NCI-H526 treated with DMSO at 0.1 percent for 48 hours (cell line): ENCODE results near the gene CXCL11.
"Not testable (repeated sequence)": the region's sequence is repeated elsewhere in the genome, so short reads cannot be mapped to it uniquely, and the experiment has no call there.

ENCODE experiments used
- DNase-seq: peaks from one replicate; lab custom pipeline; 2025; lab: John Stamatoyannopoulos, UW

Gene CXCL11

DNA sequence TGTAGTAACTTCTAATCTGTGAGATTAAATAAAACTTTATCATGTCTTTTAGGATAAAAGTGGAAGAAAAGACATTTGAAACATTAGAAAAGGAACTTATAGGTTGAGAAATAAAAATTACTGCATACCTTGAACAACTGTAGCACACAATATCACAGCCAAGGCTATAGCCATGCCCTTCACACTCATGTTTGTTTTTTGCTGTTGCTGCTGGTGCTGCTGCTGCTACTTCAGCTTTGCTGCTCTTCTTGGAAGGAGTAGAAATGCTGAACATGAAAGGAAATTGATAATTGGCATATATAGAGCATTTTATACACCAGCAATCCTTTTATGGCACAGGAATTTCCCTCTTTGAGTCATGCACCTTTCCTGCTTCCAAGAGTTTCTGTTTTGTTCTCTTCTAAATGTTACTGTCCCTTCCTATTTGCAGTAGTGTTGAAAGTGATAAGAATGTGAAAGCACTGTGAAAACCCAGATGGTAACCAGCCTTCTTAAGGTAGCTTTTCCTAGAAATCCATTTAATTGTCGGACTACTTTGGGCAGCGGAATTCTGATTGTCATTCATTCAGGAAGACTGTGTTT, at the start of gene CXCL11:
CXCL11 (minus strand) TSS at position 272 of the 582 bp plus-strand sequence; CDS start at position 189, 83 bp downstream.
- DNase-seq = no peak

DNA sequence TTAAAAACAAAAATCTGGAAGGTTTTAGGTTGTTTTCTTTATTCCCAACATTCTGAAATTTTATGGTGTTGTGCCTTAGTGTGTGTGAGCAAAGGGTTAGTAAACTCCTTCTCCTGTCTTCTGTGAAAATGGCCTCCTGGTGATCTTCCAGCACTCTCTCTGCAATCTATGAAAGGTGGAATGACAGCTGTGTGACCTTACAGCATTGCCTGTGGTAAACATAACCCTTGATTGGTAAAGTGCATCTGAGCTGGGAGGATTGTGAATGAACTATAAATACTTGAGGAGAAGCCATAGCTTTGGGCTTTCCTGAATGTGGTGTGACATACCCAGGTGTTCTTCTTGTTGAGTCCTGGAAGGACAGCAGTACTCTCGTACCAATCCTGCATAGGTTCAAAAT, 48.7 kb upstream of the CXCL11 start:
- DNase-seq = no peak

DNA sequence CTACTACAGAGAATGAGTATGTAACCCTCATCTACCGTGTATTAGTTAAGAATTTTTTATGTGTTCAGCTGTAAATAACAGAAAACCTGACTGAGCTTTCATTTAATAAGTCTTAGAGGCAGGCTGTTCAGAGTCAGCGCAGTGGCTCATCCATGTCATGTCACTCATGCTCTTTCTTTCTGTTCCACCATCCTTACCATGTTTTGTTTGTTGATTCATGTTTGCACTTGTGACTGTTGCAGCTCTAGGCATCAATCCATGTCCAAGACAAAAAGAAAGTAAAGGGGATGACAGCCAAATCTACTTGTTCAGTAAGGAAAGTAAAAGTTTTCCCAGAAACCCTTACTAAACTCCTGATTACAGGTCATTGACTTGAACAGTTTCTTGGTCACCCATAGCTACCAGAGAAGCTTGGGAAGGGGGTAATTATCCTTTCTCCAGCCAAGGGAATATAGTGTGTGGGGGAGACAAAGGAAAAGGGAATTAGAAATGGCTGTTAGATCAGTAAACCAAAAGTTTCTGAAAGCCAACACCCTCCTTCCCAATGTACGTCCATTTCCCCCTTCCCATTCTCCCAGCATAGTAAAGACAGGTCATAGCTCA, 47.6 kb upstream of the CXCL11 start:
- no peak for DNase-seq

DNA sequence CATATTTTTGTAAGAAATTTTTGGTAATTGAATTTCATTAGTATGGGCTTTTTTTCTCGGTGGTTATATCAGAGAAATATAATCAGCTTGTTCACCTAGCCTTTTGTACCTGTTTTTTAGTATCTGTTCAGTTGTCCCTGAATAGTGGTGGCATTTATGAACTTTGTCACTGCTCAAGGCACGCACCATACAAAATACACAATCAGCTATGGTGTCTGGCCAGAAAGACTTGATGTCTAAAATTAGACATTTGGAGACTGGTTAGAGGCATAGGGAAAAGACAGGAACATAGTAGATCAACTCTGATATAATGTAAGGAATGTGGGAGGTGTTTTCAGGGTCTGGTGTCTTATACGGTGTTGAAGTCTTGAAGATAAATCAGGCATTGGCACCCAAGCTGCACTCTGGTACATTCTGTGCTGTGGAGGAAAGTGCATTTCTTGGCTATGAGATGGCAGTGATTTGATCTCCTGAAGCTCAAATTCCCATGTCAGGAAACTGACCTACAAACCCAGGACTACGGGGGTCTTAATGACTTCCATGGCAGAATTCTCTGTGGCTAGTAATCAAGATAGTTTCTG, 42.3 kb upstream of the CXCL11 start:
- no peak for DNase-seq

DNA sequence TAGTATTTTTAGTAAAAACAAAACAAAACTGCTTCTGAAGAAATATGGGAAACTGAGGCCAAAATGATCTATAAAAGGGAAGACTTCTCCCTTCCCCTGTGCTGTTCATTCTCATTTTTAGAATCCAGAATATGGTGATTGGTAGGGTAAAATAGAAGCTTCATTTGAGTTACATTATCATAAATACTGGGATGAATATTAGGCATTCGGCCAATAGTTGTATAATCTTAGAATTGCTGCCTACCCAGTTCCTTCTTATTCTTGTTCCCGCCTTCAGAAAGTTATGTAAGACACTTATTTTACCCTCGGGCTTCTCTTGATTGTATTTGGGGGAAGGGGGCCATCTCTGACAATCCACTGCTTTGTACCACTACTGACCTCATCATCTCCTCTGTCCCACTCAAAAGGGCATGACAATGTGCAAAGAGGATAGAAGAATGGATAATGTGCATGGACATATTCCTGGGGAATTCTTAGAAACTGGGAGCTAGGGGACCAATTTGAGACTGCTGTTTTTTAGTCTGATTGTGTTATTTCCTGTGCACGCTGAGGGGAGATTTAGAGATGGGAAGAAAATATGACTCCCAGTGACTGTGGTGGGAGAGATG, 39.2 kb upstream of the CXCL11 start:
- DNase-seq = no peak

DNA sequence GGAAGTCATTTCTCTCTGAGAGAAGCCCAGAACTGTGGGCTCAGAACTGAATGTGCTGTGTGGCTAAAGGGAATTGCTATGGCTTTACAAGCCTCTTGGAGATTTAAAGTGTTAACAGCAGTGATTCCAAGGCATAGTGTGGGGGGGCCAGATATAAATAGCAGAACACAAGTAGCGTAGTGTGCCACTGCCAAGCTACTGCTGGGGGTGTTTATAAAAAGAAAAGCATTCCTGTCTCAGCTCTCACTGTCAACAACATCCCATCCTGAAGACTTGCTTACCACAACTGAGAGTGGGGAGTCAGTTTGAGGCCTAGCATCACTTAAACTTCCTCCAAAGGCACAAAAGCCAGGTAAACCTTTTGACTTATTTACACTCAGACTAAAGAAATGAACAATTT, 38.6 kb upstream of the CXCL11 start, which contains the start of gene ART3:
ART3 (plus strand) TSS at position 242 of the 400 bp plus-strand sequence. CDS start 1,181 bp downstream, outside the sequence.
- DNase-seq = no peak

DNA sequence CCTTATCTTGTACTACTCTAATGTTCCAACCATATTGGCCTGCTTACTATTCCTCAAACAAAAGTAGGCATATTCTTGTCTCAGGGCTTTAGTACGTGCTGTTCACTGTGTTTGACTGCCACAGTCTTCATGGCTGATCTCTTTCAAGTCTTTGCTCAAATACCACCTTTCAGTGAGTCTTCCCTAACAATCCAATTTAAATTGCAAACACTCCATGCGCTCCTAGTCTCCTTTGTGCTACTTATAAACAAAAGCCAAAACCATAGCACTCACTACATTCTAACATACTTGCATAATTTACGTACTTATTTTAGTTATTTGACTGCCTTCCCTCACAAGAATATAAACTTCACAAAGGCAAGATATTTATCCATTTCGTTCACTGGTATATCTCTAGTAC, 36.9 kb upstream of the CXCL11 start:
- no peak for DNase-seq

DNA sequence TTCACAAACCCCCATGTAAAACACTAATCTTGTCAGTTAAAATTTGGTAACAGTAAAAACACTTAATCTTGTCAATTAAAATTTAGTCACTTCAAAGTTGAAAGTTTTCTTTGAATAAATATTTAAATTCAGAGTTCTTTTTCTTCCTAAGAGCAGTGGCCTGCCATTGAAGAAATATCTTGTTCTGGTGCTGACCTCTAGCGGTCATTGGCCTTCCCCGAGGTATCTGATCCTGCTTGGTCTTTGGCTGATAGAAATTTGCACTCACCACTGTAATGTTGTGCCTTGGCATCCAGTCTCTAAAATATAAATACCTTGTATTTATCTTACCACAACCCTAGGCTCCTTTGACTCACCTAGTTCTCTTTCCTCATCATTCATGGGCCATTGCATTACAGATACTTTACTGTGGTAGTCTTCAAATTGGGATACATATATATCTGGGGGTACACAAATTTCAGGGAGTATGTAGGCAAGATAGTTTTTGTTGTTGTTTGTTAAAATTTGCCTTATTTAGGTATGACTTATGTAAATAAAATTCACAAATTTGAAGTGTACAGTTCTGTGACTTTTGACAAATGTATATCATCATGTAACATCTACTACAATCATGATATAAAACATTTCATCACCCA, 31.9 kb upstream of the CXCL11 start:
- DNase-seq = peak; percentile 36

DNA sequence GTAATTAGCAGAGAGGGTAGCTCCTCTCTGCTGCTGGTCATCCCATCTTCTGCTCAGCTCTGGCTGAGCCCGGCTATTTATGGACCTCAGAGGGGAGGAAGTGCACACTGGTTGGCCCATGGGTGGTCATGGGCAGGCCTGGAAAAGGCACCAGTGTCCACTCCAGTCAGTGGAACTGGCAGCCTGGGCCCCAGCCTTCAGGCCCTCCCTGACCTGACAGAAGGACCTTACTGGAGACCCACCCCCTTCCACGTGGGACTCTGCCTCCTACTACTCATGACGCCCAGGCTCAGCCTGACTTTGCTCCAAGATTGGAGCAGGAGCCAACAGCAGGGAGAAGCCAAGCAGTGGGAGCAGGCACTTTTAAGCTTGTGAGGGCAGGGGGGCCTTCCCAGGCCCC, 30.7 kb upstream of the CXCL11 start:
- DNase-seq = no peak

DNA sequence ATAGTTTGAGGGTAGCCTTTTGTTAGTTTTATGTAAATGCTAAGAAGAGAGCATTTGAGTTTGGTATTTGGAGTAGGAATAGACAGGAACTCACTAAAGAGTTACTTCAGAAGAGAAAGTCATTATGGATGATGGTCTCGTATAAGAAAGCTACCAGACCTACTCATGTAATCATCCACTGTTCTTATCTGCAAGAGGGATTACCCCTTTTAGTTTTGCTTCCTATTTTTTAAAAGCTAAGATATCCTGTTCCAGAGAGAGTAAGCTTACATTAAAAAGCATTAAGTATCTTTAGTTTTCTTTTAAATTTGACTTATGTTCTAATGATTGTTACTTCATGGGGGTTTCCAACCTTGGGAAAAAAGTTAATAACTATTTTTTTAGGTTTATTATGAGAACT, 26.1 kb upstream of the CXCL11 start:
- no peak for DNase-seq

DNA sequence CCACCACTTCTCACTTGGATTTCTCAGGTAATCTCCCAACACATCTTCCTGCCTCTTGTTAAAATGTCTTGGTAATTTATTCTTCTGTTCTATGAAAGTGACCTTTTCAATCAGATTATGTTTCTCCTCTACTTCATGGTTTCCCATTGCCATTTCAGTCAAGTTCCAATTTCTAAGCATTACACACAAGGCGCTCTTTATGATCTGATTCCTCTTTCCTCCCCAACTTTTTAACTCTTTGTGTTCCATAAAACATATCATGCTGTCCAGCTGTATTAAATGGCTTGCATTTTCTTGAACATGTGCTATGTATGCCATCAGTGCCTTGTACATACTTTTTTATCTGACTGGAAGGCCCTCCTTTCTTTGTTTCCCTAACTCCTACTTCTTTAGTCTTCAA, 25.6 kb upstream of the CXCL11 start:
- no peak for DNase-seq

DNA sequence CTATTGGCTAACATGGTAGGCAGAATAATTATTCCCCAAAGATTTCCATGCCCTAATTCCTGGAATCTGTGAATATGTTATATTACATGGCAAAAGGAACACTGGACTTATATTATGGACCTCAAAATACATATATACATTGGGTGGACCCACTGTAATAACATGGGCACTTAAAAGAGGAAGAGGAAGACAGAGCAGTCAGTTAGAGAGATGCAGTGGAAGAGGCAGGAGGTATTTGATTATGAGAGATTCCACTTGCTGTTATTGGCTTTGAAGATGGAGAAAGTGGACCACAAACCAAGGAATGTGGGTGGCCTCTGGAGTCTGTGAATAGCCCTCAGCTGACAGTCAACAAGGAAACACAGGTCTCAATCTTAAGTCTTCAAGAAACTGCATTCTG, 24.6 kb upstream of the CXCL11 start:
- DNase-seq = no peak

DNA sequence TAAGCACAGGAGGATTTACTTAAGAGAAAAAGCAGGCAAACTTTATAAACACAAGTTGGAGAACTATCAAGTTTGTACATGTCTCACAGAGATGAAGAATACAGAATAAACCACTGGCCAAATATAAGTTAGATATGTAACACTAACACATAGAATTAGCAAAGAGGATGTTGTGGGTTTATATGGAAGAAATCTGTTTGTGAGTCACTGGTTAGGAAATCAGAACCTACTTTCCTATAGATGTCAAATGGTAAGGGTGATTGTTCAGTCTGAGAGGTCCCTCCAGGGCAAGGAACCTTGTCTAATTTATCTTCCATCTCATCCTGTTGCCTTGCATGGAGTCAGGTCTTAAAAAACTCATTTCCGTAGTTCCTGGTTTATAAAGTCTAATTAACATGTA, 23.9 kb upstream of the CXCL11 start:
- DNase-seq = no peak

DNA sequence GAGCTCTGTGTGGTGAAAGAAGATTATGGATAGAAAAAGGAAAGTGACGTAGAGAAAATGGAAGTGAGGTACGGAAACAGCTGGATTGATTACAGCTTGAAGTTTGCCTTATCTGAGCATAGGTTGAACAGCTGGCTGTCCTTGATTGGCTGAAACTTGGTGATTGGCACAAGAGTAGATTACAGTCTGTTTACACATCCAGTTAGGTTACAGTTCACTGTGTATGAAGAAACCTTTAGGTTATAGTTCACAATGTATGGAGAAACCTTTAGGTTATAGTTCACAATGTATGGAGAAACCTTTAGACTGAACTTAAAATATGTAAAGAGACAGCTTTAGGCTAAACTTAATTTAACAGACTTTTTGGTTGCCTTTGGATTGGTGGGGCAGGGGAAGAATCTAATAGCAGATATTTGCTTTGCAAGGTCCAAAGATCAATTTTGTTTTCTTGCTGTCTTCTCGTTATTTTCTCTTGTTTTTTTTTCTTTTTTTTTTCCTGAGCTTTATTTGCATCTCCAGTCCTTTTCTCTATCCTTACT, 23.1 kb upstream of the CXCL11 start:
- no peak for DNase-seq

DNA sequence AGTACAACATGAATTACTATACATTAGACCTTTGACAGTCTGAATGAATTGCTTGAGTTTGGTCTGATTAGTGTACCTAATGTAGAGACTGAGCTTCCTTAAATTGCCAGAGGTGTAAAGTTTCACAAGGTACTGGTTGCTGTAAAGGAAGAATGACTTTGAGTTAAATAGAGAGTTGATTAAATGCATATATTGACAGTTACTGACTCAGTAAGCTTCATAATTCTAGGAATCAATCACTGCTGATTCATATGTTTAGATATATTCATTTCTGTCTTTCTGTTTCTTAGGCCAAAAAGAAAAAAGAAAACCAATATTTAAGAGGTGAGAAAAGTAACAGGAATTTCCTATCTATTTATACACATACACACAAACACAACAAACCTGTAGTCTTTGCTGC, 22.4 kb upstream of the CXCL11 start:
- DNase-seq = no peak

DNA sequence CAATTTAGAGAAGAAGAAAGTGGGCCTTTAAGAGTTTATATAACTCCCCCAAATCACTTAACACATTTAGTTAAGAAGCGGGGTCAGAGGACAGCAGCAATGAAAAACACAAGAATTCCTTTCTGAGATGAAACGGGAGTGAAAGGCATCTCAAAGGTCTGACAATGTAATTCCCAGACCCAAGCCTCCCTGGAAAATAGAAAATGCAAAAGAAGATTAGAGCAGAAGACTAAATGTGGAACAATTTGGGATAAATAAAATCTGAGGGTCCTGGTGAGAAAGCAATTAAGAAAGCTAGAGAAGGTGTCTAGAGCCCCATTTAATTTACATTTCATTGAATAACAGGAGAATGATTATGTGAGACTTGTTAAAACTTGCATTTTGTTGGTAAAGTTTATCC, 19.6 kb upstream of the CXCL11 start:
- no peak for DNase-seq

DNA sequence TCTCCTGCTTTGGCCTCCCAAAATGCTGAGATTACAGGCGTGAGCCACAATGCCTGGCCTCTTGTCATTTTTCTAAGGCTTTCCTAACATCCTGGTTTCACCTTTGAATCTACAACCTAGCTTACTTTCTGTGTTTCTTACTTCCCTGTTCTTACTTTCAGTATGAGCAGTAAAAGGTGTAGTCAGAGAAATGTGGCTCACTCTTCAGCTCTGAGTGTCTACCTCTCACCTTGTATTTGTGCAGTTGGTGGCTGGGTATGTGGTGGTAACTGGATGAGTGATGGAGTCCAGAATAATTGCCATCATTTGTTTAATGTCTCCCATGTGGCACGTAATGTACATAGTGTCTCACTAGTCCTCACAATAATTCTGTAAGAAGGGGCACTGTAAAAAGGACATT, 19.1 kb upstream of the CXCL11 start:
- peak; percentile 54 for DNase-seq

DNA sequence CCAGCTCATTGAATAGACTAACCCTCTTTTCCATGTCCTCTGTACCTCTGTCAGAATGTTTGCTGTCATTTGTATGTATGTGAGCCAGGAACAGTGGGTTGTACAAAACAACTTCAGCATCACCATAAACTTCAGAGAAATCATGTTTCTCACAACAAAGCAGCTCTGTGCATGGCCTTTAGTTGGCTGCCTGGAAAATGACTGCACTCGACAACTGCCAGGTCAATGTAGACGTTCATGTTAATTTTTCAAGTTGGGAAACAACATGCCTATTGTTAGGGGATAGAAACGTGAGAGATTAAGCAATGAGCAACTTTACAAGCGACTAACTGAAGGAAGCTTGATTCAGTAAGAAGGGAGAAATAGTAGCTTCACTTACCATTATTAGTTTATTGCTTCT, 17.9 kb upstream of the CXCL11 start:
- DNase-seq = peak; percentile 70

DNA sequence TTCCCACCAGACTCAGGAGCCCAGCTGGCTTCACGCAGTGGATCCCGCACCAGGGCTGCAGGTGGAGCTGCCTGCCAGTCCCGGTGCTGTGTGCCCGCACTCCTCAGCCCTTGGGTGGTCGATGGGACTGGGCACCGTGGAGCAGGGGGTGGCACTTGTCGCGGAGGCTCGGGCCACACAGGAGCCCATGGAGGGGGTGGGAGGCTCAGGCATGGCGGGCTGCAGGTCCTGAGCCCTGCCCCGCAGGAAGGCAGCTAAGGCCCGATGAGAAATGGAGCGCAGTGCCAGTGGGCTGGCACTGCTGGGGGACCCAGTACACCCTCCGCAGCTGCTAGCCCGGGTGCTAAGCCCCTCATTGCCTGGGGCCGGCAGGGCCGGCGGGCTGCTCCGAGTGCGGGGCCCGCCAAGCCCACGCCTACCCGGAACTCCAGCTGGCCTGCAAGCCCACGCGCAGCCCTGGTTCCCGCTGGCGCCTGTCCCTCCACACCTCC, 14.7 kb upstream of the CXCL11 start:
- not testable (repeated sequence) for DNase-seq

DNA sequence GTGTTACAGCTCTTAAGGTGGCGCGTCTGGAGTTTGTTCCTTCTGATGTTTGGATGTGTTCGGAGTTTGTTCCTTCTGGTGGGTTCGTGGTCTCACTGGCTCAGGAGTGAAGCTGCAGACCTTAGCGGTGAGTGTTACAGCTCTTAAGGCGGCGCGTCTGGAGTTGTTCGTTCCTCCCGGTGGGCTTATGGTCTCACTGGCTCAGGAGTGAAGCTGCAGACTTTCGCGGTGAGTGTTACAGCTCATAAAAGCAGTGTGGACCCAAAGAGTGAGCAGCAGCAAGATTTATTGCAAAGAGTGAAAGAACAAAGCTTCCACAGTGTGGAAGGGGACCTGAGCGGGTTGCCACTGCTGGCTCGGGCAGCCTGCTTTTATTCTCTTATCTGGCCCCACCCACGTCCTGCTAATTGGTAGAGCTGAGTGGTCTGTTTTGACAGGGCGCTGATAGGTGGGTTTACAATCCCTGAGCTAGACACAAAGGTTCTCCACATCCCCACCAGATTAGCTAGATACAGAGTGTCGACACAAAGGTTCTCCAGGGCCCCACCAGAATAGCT, 14.1 kb upstream of the CXCL11 start:
- DNase-seq = not testable (repeated sequence)

DNA sequence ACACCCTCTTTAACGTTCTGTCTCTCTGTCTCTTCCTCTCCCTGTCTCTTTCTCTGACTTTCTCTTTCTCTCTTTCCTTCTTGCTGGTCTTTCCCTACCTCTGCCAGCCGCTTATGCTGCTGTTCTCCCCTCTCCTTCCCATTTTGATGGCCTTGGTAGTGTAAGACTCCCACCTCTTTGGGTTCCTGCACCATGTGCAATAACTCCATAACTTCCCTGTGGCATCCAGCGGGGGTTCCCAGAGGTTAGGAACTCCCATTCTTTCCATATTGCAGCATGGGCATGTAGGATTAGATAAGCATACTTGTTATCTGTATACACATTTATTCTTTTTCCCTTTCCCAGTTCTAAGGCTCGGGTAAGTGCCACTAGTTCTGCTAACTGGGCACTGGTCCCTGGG, 8.8 kb upstream of the CXCL11 start:
- DNase-seq = not testable (repeated sequence)

DNA sequence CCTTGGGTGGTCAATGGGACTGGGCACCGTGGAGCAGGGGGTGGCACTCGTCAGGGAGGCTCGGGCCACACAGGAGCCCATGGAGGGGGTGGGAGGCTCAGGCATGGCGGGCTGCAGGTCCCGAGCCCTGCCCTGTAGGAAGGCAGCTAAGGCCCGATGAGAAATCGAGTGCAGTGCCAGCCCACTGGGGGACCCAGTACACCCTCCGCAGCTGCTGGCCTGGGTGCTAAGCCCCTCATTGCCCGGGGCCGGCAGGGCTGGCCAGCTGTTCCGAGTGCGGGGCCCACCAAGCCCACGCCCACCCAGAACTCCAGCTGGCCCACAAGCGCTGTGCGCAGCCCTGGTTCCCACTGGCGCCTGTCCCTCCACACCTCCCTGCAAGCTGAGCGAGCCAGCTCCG, 7.4 kb upstream of the CXCL11 start:
- not testable (repeated sequence) for DNase-seq
